HG02973 (cell line): ENCODE results near the gene PODN.

Source experiments
- ATAC-seq: cut with Tn5 transposase; IDR thresholded peaks from one replicate; pipeline ENCODE4 v1.9.1; 2021; ENCODE audit warnings: moderate library complexity; ENCODE audit not compliant: unreplicated experiment

PODN gene

GRCh38 chr1:53061859-53062707 lies at the start of gene PODN:
TSS of gene PODN (plus strand) at chr1:53062213. CDS start at chr1:53069856, 7,643 bp downstream.
- no peak for ATAC-seq

DNA sequence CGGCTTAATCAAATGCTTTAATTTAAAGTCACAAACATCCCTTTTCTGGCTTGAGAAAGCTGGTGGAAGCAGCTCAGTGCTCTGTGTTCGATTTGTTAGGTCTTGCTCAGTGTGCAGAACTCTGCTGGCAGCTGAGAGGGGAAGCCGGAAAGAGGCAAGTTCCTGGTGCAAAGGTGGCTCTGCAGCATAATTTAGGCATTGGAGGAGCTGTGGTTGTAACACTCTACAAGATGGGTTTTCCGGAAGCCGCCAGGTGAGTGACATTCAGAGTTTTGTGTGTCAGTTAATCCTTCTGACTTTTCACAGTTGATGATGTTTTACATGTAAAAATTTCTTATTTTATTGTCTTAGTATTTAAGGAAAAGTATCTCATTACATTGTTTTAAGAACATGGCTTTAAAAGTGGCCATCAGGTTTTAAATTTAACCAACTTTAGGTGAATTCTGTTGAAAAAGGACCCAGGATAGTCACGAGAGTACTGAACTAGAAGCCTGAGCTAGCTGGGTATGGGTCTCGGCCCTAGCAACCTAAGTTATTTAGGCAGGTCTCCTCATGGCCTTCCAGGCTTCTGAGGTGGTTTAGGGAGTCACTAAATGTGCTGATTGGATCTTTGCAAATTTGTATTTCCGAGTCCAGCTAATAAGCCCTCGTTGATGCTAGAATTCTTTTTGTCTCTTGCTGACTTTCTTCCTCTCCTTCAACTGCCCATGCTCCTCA lies 47.1 kb upstream of the PODN start:
- peak; percentile 69 for ATAC-seq

DNA sequence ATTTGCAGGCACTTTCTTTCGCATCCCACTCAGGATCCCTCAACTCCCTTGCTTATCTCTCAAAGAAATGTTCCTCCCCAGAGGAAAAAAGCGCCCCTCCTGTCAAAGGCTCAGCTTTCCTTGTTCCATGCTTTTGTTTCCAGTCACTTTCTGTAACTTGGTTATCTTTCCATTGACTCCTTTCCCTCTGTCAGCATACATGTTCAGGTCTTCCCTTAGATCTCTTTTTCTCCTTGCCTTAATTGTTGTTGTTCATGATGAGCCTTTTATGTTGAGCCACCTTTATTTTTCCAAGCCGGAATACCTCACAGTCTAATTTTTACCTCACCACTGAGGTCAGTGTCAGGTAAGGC lies 46.5 kb upstream of the PODN start:
- ATAC-seq: no peak

GRCh38 chr1:53016705-53017104 lies 45.3 kb upstream of the PODN start:
- no peak for ATAC-seq

- no peak for ATAC-seq
These were observed 41.4 kb upstream of the PODN start for GRCh38 chr1:53020588-53020987.

DNA sequence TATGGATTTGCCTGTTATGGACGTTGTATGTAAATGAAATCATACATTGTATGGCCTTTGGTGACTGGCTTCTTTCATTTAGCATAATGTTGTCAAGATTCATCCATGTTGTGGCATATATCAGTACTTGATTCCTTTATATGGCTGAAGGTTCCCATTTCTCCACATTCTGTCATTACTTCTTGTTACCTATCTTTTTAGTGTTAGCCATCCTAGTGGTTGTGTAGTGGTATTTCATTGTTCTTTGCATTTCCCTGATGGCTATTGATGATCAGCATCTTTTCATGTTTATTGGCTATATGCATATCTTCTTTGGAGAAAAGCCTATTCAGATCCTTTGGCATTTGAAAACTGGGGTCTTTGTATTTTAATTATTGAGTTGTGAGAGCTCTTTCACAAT lies 39.8 kb upstream of the PODN start:
- ATAC-seq: no peak

DNA sequence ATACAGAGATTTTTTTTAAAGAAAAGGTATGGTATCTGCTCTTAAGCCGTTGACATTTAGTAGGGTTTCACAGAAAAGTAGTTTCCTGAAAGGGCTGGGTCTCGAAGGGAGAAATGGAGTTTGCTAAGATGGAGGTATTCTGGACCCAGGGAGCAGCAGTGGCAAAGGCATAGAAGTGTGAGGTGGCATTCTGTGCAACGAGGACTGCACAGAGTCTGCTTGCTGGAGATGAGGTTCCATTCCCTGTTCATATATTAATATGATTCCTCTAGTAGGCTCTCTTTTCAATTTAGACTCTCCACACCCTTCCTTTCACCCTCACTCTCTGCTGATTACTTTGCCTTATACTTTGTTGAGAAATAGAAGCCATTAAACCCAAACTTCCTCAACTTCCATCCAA lies 38.5 kb upstream of the PODN start:
- no peak for ATAC-seq

DNA sequence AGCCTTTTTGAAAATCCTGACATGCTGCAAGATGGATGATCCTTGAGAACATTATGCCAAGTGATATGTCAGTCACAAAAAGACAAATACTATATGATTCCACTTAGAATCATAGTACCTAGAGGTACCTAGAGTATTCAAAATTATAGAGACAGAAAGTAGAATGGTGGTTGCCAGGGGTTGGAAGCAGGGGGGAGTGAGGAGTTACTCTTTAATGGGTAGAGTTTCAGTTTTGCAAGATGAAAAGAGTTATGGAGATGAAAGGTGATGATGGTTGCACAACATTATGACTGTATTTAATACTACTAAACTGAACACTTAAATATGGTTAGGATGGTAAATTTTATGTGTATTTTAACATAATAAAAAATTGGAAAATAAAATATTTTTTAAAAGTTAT lies 37.9 kb upstream of the PODN start:
- no peak for ATAC-seq

- no peak for ATAC-seq
These were observed 36.8 kb upstream of the PODN start for GRCh38 chr1:53025034-53025768.

DNA sequence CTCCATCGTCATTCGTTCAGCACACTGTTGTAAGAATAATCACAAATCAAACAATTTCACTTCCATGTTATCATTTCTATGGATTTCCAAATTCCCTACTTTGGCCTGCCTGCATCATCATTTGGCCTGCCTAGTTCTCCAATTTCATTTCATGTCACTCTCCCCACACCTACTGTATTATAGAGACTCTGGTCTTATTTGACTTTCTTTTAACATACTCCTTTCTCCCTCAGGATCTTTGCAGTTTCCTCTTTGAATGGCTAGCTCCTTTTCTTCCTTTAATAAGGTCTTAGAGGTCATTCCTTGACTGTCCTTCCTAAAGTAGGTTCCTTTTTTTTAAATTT lies 36.3 kb upstream of the PODN start:
- no peak for ATAC-seq

DNA sequence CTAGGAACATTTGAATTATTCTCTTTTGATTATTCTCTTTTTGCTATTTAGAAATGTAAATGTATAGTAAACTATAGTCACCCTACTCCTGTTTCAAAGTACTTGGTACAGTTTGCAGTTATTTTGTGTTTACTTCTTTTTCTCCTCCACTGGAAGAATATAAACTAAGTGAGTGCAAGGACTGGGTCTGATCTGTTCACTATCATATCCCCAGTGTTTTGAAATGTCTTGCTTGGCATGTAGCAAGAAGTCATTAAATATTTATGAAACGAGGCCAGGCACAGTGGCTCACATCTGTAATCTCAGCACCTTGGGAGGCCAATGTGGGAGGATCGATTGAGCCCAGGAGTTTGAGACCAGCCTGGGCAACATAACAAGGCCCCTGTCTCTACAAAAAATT lies 35.8 kb upstream of the PODN start:
- no peak for ATAC-seq

GRCh38 chr1:53031732-53032131 lies 30.3 kb upstream of the PODN start:
- ATAC-seq: no peak

- ATAC-seq: no peak
These were observed 24.9 kb upstream of the PODN start for GRCh38 chr1:53037159-53037558.

DNA sequence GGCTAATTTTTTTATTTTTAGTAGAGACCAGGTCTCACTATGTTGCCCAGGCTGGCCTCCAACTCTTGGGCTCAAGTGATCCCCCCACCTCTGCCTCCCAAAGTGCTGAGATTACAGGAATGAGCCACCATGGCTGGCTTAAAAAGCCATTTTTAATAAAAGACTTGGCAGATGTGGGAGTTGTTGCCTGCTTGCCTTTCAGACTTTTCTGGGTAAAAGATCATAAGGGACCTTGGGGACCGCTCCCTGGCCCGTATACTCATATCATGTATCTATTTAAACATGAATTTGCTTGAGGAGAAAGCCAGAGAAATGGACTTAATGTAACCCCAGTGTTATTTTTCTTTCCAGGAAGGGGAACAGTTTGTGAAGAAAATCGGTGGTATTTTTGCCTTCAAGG lies 23.4 kb upstream of the PODN start:
- ATAC-seq: no peak

GRCh38 chr1:53043271-53043670 lies 18.7 kb upstream of the PODN start:
- ATAC-seq: no peak

DNA sequence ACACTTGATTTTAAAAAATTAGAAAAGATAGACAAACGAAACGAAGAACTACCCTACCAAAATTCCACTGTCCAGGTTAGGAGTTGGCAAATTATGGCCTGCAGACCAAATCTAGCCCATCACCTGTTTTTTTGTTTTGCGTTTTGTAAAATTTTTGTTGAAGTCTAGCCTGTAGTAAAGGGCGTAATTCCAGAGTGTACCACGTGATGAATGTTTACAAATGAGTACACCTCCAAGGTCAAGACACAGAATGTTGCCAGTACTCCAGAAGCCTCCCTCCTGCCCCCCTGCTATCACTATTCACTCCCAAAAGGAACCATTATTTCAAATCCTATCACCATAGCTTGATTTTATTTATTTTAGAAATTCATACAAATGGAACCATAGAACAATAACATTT lies 17.1 kb upstream of the PODN start:
- no peak for ATAC-seq

- ATAC-seq: no peak
These were observed 15.1 kb upstream of the PODN start for GRCh38 chr1:53046930-53047329.

DNA sequence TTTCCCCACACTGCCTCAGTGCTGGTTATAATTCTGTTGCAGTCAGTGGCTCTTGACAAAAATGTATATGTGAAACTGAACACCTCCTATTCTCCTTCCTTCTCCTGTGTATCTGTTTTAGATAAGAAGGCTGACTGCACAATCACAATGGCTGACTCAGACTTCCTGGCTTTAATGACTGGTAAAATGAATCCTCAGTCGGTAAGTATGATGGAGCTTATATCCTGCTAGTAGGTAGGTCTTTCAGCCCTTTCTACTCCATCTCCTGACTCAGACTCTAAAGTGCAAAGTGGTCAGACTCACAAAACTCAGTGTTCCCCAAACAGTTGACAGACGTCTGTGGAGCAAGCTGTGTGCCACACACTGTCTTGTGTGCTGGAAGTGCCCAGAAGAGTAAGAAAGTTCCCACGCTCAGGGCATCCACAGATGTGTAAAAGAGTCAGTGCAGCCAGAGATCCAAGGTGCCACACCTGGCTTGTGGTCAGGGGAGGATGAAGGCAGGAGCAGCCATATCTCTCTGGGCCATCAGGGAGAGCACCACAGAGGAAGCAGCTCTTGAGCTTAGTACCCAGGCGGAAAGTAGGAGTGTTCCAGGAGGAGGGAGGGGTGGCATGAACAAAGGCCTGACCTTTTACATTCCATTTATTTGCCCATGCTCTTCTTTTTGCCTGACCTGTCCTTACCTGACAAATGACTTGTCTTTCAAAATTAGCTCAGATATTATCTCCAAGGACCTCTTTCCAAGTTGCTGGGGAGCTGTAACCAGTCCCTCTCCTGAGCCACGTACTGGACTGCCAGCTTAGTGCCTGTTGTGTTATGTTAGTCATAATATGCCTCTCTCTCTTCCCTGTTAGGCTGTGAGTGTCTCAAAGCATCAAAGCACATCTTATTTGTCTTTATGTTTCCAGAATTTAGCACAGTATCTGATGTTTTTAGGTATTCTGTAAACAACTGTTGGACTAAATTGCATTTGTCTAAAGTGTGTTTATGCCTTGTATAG lies 14.0 kb upstream of the PODN start:
- no peak for ATAC-seq

GRCh38 chr1:53048960-53049573 lies 12.9 kb upstream of the PODN start:
- ATAC-seq: no peak

- no peak for ATAC-seq
These were observed 12.4 kb upstream of the PODN start for GRCh38 chr1:53049574-53049967.
